ENCODE data around the gene MYBPH.
A peak's percentile ranks its signal among the peaks of the same experiment; 100 is the strongest.

MYBPH gene

DNA sequence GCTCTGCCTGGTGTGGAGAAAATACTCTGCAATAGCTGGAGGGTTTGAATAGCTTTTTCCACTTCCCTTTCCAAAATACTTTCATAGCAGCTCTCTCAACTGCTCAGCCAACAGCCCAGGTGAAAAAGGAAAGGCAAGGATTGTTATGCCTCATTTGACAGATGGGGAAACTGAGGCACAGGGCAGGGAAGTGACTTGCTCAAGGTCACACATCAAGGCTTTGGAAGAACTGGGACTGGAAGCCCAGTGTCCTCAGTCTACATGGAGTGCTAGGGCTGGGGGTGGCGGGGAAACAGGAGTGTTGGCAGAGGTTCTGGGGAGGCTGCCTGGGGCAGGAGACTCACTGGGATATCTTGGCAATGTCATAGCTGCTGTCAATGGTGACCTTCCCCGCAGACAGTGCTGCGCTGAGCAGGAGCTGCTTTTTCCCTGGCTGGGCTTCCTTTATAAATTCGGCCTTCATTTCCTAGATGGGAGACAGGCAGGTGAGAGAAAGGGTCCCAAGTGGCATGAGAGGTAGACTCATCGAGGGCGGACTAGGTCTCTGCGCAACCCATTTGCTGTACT is 6.8 kb upstream of the MYBPH start:
- DNase-seq (ENCODE audit: low read depth) = no peak
- no peak overlapping the region for H3K4me3 ChIP-seq (ENCODE audit: low read depth, low read length)

DNA sequence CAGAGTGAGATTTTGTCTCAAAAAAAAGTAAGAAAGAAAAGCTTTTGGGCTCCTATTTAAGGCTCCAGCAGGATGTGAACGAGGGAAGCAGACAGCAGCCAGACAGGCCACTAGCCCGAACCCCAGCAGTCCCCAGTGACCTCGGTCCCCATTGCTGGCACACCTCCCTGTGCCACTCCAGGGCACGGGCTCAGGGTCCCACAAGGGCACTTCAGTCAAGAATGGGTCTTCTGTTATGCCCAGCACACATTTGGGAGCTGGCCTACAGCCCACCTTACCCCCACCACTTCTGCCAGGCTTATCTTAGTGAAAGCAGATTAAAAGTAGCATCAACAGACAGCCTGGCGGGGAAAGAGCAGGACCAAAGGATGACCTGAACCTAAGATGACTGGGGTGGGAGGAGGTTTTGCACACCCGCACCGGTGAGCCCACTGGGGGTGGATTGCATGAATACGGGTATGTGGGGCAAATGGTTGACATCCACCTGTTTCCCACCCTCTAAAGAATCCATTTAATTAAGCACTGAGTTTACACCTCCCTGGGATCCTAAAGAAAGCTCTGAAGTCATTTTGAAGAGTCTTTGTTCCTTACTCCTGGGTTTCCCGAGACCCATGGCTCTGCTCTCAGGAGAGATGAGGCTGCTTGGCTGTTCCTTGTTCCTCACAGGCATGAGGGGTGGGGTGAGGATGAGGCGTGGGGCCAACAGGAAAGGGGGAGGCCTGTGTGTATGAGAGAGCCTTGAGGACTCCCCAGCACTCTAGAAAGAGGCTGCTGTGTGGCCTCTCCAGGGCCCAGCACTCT is 6.2 kb upstream of the MYBPH start:
- H3K4me3 ChIP-seq (ENCODE audit: low read depth, low read length) = no peak overlapping the region
- DNase-seq (ENCODE audit: low read depth) = no peak

DNA sequence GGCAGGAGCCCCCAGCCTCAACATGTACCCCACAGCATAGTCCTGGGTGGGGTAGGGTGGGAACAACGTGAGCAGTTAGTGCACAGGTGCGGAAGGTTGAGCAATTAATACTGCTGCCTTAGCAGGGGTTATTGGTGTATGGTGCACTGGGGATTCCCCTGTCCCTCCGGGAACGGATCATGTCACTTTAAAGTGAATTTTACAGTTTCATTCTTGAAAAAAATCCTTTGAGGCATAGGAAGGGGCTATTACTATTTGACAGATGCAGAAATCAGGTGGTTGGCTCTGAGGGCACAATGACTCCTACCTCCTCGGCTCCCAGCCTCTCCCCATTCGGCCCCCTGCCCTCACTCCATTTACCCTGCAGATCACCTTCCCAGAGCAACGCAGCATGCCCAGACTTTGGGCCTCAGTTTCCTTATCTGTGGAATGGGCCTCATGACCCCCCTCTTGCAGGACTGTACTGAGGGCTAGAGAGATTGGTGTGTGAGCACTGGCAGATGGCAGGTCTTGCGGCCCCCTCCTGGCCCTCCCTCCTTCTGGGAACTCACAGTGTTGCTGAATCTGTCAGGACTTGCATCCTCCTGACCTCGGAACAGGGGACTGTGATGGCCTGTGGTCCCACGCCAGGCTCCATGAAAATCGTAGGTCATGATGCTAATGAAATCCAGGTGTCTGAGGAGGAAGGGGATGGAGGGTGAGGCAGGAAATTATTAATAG is 5.1 kb upstream of the MYBPH start:
- no peak for DNase-seq (ENCODE audit: low read depth)
- H3K4me3 ChIP-seq (ENCODE audit: low read depth, low read length) = no peak overlapping the region

DNA sequence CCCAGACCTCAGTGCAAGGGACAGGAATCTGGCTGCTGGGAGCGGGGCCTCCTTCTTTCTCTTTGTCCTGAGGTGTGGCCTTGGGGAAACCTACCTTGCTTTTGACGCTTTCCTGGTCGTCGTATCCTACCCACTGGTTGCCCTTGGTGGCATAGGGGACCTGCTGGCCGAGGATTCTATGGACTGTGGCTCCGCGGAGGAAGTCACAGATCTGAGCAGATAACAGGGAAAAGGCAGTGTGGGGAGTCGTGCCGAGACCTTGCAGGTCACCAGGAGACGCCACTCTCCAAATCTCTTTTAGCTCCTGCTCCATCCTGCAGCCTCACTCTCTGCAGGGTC is 4.0 kb upstream of the MYBPH start:
- H3K4me3 ChIP-seq (ENCODE audit: low read depth, low read length) = no peak overlapping the region
- no peak for DNase-seq (ENCODE audit: low read depth)

DNA sequence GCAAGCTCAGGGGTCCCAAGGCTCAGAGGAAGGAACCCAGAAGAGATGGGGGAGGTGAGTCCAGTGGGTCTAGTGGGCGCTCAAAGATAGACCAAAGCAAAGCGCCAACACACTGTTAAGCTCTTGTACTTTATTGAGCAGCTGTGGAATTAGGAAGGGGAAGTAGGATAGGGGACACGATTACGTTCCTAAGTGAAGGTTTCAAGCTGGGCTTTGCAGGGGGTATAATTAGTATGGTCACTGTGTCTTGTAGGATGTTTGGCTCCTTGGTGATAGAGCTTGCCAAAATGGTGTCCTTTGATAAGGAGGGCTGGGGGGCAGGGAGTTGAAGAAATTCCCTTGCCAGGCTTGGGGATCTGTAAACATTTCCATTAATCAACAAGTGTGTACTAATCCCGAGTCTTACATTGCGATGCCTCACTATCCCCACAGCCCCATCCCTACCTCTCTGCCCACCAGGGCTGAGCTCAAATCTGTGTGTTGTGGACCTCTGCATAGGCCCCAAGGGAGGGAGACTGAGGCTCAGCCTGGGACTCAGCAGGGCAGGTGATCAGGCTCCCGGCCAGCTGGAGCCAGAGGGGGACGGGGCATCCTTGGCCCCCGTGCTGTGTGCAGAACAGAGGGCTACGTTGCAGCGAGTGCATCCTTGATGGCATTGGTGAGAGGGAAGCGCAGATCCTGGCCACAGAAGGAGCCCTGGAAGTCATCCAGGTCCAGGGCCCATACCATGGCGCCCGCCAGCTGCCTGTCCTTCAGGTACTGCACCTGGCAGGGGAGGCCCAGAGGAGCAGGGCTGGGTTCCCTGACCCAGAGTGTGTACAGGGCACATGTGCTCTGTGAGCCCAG is 3.4 kb upstream of the MYBPH start:
- no peak overlapping the region for H3K4me3 ChIP-seq (ENCODE audit: low read depth, low read length)
- no peak for DNase-seq (ENCODE audit: low read depth)

DNA sequence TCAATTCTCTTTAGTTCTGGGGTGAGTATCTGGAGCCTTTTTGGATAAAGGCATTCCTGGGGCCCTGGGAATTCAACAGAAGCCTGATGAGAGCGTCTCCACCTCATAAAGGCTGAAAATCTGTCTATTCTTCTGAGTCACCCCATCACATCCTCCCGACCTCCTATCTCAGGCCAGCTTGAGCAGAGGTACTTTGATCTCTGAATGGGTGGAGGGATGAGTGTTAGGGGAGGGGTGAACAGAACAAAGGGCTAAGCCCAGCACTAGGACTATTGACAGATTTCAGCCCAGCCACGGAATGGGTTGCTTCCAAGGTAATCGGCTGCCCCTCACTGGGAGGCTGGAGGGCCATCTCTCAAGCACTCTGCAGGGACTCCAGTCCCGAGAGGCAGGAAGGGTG is 2.5 kb upstream of the MYBPH start:
- no peak for DNase-seq (ENCODE audit: low read depth)
- H3K4me3 ChIP-seq (ENCODE audit: low read depth, low read length) = no peak overlapping the region

DNA sequence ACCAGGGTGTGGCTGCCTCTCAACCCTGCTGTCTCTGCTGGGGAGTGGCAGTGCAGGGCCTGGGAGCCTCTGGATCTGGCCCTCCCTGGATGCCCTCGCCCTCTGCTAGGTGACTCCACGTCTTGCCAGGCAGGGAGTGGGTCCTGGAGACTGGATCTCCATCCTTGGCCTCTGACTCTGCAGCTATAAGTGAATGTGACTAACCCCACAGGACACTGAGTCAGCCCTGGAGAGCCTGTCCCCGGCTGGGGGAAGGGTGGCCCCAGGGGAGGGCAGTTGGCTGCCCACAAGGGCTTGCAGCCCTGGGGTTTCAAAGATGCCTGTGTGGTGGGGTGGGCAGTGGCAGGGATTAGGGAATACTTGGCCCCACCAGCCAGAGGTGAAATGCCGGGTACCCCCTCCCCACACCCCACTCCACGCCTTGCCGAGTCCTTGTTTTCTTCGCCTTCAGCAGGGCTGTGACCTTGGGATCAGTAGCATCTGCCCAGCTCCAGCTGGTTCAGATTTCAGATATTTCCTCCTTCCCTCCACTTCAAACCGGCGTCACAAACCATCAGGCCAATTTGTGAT is 1.9 kb upstream of the MYBPH start:
- no peak for DNase-seq (ENCODE audit: low read depth)
- no peak overlapping the region for H3K4me3 ChIP-seq (ENCODE audit: low read depth, low read length)

DNA sequence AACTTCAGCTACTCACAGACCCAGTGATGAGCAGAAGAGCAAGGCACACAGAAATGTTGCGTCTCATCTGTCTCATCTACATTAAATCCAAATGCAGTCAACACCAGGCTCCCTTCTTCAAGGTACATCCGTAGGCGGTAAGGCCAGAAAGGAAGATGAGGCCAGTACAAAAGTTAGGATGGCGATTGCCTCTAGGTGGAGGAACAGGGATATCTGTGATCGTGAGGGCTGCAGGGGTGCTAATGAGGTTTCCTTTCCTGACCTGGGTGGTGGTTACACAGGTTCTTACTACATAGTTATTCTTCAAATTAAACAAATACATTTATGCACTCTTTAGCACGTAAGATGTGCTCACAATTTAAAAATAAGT is 1.4 kb upstream of the MYBPH start:
- no peak overlapping the region for H3K4me3 ChIP-seq (ENCODE audit: low read depth, low read length)

DNA sequence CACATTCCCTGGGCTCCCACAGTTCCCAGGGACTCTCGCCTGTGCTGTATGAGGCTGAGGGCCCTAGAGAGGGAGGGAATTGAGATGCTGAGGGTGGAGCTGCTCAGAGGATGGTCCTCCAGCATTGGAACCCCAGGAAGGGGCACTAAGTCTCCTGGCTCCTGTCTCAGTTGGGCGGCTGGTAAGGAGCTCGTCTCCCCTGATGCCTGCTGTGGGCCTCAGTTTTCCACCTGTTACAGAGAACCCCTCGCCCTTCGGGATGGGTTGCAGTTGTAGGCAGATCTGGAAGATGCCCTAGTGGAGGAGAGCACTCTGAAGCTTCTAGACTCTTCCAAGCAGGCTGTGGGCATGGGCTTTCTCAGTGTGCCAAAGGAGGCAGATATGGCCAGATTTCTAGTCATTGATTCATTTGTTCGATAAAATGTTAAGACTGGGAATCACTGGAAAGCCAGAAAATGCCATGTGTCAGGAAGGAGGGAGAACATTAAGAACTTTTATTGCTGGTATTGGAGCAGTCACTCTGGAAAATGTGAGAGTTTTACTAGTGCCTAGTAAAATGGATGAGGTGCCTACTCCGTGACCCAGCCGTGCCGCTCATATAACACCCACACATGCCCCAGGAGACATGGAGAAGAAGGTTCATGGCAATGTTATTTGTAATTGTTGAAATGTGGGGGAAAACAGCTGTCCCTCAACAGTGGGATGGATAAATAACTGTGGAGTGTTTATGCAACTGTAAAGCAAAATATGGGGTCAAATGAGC is 828 bp upstream of the MYBPH start:
- H3K4me3 ChIP-seq (ENCODE audit: low read depth, low read length) = no peak overlapping the region
- DNase-seq (ENCODE audit: low read depth) = no peak

More for the DNA sequence above, 1.4 kb upstream of the MYBPH start:
- no peak for DNase-seq (ENCODE audit: low read depth)

DNA sequence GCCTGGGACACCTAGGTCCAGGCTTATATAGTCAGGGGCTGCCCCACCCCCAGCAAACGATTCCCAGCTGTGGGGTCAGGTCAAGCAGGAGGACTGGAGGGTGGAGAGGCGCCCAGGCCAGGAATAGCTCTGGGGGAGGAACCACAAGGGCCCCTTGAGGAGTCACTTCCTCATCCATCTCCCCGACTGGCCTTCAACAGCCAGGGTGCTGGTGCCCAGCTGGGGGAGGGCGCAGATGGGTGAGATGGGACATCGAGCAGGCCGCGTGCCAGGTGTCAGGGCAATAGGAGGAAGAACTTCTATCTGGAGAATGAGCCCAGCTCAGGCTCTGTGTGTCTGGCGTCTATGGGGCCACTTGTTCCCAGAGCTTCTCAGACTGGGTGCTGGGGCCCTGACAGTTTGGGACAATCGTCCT is 208 bp upstream of the MYBPH start:
- DNase-seq (ENCODE audit: low read depth) = no peak
- H3K4me3 ChIP-seq (ENCODE audit: low read depth, low read length) = no peak overlapping the region

DNA sequence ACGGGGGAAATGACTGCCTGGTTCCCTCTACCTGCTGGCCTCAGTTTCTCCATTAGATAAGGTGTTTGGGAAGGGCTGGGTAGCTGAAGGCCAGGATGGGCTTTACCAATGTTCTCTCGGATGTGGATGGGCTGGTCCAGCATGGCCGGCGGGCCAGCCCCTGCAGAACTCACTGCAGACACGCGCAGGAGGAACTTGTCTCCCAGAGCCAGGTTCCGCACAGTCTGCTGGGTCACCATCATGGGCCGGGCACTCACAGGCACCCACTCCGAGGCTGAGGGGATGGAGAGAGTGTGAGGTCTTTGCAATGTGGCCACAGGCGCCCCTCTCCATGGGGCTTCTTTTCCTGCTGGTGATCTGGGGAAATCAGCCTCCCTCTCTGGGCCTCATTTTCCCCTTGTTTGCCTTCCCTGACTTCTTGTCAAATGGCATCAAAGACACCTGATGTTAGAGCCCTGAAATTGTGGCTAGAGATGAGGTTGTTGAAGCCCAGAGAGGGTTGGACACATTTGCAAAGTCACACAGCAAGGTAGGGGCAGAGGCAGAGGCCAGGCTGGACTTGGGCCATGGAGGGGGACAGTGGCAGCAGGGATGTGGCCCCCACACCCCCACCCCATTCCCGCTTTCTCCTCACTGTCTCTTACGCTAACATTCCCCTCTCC is 1.2 kb downstream of the MYBPH start:
- DNase-seq (ENCODE audit: low read depth) = no peak
- peak overlapping the region; percentile 17 for H3K4me3 ChIP-seq (ENCODE audit: low read depth, low read length)

DNA sequence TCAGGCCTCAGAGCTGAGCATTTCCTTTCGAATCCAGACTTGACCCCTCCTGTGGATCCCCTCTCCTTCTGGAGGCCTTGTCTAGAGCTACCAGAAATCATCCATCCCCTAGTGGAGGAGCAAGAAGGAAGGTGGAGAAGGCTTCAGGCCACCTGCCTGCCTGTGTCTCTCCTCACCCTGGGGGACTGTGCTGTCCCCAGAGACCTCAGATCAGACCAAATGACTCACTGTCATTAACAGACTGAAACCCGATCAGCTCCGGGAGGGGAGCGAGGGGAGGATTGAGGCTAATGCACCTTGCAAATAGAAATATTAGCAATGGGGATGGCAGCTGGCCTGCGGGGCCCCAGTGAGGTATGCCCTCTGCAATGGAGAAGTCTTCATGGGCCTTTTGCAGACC is 2.1 kb downstream of the MYBPH start:
- DNase-seq (ENCODE audit: low read depth) = no peak
- H3K4me3 ChIP-seq (ENCODE audit: low read depth, low read length) = no peak overlapping the region

DNA sequence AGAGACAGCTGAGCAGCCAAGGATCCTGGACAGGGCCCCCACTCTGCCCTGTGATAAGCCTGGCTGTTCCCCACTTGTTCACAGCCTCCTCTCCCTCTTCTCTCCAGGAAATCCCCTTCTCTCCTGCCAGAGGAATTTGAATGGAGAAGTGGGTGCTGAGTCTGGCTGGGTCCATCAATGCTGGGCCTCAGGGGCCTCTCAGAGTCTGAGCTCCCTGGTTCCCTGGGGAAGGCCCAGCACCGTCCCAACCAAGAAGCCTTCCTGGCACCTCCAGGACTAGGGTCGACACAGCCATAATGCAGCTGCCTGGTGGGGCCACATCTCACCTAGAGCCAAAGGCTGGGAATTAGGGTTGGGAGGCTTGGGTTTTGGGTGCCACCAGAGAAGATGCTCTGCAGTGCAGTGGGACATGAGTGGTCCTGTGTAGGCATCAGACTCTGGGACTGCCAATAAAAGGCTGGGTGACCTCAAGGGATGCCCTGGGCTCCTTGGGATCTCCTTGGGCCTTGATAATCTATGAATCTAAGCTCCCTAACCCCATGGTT is 2.5 kb downstream of the MYBPH start:
- no peak for DNase-seq (ENCODE audit: low read depth)
- no peak overlapping the region for H3K4me3 ChIP-seq (ENCODE audit: low read depth, low read length)

DNA sequence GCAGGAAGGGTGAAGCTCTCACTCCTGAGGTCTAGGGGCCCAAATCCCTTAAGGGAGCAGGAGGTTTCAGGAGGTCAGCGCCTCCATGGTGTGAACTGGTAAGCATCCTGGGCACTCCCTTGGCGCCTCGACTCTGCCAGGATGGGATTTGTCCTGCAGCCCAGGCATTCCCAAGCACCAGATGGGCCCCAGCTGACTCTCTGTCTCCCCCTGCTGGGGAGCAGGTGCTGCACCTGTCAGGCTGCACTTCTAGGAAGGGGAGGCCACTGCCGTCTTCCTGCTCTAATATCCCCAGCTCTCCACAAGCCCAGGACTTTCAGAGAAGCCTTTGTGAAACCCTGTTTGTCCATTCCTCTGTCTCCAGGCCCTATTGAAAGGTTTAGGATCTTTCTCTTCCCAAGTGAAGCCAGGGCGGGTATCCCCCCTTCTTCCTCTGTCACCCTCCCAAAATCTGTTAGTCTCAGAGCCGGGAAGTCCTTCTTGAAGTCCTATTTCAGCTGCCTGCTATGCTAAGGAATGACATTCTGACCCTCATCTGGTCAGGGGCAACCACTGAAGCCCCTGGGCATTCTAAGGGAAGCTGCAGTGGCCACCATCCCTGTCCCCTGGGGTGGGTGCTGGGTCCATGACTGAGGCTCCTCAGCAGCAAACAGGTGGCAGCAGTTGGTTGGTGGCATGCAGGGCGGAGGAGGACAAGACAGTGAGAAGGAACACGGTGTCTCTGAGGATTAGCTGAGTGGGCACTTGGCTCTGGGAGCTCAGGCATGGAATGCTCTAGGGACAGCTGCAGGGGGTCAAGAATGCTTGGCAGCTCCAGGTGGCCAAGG is 3.2 kb downstream of the MYBPH start:
- DNase-seq (ENCODE audit: low read depth) = peak; percentile 56
- H3K4me3 ChIP-seq (ENCODE audit: low read depth, low read length) = no peak overlapping the region

DNA sequence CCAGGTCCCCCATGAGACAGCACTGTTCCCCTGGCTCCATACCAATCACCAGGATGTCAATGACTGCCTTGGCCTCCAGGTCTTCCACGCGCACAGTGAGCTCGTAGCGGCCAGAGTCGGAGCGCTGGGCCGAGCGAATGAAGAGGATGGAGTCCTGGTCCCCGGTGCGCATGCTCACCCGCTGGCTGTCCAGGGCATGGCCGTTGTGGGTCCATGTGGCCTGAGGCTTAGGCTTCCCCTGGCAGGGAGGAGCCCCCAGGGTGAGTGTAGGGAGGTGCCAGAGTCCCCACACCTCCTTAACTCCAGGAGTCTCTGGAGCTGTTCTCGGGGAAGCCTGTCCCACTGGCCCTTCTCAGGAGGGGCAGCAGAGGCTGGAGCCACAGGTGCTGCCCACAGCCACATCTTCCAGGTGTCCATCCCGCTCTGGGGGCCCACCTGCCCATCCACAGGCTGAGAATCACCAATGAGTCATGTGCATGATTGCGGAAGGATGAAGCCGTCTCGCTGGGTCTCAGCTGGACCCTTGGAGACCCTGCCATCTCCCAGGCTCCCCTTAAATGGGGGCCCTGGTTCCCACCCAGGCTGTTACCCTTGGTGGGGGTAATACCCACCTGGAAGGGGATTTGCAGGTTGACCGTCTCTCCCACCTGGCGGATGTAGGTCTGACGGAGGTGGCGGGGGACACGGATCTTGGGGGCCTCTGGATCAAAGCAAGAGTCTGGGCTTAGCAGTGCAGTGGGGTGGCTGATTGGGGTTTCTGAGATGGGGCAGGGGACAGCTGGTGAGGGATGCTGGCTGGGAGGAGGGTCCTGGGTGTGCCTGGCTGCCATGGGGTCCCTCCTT is 4.1 kb downstream of the MYBPH start:
- DNase-seq (ENCODE audit: low read depth) = no peak

DNA sequence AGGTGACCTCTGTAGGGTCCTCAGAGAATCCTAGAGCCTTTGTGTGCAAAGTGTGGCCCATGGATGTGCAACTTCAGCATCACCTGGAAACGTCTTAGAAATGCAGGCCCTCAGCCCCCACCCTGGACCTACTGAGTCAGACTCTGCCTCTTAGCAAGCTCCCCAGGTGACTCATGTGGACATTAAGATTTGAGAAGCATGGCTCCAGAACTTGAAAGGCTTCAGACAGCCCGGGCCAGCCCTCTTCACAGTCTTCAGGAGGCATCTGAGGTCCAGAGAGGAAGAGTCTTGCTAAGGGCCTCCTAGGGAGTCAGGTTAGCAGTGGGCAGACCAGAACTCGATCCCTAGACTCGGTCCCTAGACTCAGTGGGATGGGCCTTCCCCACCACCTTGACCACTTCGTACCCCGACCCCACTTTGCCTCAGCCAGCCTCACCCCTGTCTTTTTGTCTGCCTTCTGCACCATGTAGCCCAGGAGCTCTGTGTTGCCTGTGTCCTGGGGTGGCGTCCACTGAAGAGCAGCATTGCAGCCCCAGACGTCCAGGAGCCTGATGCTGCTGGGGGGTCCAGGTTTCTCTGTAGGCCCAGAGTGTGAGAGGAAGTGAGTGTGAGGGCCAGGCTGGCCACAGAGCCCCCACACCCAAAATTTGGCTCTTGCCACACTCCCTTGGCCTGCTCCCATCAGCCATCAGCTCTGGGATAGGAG is 4.8 kb downstream of the MYBPH start:
- H3K4me3 ChIP-seq (ENCODE audit: low read depth, low read length) = no peak overlapping the region
- DNase-seq (ENCODE audit: low read depth) = no peak

More for the DNA sequence above, 4.1 kb downstream of the MYBPH start:
- H3K4me3 ChIP-seq (ENCODE audit: low read depth, low read length) = no peak overlapping the region

Measured in skeletal muscle cell (primary cell).